HL-60 (cell line): Measurements from ENCODE around the gene UBXN11.

Experiments used
- DNase-seq, 2 experiments: peaks; one replicate each; pipeline ENCODE4 v3.0.0-alpha.2; 2010 to 2020; ENCODE audit warnings: low read depth in 1 of 2, low spot score in 1 of 2
- H3K27ac ChIP-seq: fragments of 250-450 bp; sonication (Bioruptor Pico); replicated peaks from 2 replicates; pipeline ENCODE4 v1.5.1; 2020; ENCODE audit warnings: mild to moderate bottlenecking, moderate library complexity
- H3K27me3 ChIP-seq: fragments of 250-450 bp; sonication (Bioruptor Pico); 2 replicates; pipeline ENCODE4 v1.5.1; 2021; ENCODE audit warnings: mild to moderate bottlenecking, moderate library complexity; ENCODE audit not compliant: insufficient read depth, poor library complexity, severe bottlenecking
- H3K4me3 ChIP-seq: replicated peaks from 2 replicates; pipeline ENCODE4 v1.5.1; 2011; ENCODE audit warnings: mild to moderate bottlenecking, control low read depth, low read length; ENCODE audit not compliant: insufficient read depth
- CTCF ChIP-seq: IDR thresholded peaks from one replicate; pipeline ENCODE4 v1.5.1; 2011; ENCODE audit warnings: low read length, control low read depth, inconsistent platforms; ENCODE audit not compliant: insufficient read depth
- GABPA ChIP-seq: IDR thresholded peaks from 2 replicates; pipeline ENCODE4 v1.6.1; 2012; ENCODE audit warnings: low read depth
- POLR2AphosphoS5 ChIP-seq: IDR thresholded peaks from 2 replicates; pipeline ENCODE4 v1.6.1; 2012; ENCODE audit warnings: low read depth
- REST ChIP-seq: IDR thresholded peaks from 2 replicates; pipeline ENCODE4 v1.6.1; 2012; ENCODE audit warnings: low read depth; ENCODE audit not compliant: insufficient replicate concordance
- SPI1 ChIP-seq: IDR thresholded peaks from 2 replicates; pipeline ENCODE4 v1.6.1; 2012; ENCODE audit warnings: low read depth, mild to moderate bottlenecking, borderline replicate concordance

The UBXN11 gene

GRCh38 chr1:26252718-26253117 lies 53.7 kb downstream of the UBXN11 start:
- no peak for DNase-seq
- TF ChIP-seq POLR2AphosphoS5, result no peak
- no peak for TF ChIP-seq GABPA
- no peak for TF ChIP-seq REST
- no peak for TF ChIP-seq SPI1
- TF ChIP-seq CTCF, result no peak
- Histone ChIP-seq H3K27me3 (no peaks in the 10 kb centered on the region), H3K4me3 (no peak overlapping the region), H3K27ac (no peak overlapping the region)

GRCh38 chr1:26239936-26240335 lies 66.5 kb downstream of the UBXN11 start:
- Histone ChIP-seq H3K4me3 (no peak overlapping the region), H3K27me3 (no peaks in the 10 kb centered on the region), H3K27ac (no peak overlapping the region)
- TF ChIP-seq SPI1, result no peak
- TF ChIP-seq POLR2AphosphoS5, result no peak
- no peak for TF ChIP-seq REST
- TF ChIP-seq CTCF, result no peak
- TF ChIP-seq GABPA, result no peak
- DNase-seq, result no peak

GRCh38 chr1:26237230-26237966 lies 69.0 kb downstream of the UBXN11 start:
- H3K27me3 ChIP-seq, result no peaks in the 10 kb centered on the region
- DNase-seq, result no peak
- peak overlapping the region; percentile 21 for H3K27ac ChIP-seq
- TF ChIP-seq GABPA (no peak), REST (no peak), POLR2AphosphoS5 (no peak), SPI1 (no peak), CTCF (no peak)
- no peak overlapping the region for H3K4me3 ChIP-seq
